ENCODE measurements around the gene ATP2A2. TPM values are rescaled to one million over a fixed set of nuclear protein-coding genes. Genes with fewer than 3 reads are reported as not detected.
A peak's percentile ranks its signal among the peaks of the same experiment; 100 is the strongest.
"Not testable (repeated sequence)": the region's sequence is repeated elsewhere in the genome, so short reads cannot be mapped to it uniquely, and the experiment has no call there.

The ATP2A2 gene
- total and polyA plus RNA-seq, 10 donors: 7.8 to 143 (median 107) TPM

DNA sequence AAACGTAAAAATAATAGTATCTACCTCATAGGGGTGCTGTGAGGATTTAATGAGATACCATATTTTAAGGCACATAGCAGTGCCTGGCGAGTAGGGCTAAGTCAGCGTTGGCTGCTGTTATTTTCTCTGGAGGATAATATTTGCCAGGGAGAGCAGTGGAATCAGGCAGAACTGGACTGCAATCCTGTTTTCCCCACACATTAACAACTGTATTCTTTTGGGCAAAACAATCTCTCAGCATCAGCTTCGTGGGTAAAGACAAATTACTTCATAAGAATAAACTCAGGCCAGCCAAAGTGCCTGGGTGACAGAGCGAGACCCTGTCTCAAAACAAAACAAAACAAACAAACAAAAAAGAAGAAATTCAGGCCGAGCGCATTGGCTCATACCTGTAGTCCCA lies 29.7 kb upstream of the ATP2A2 start:
- 88 to 94% (median 92%) methylated on average over 7 of the region's 7 CpGs for WGBS, 5 donors
- H3K27ac ChIP-seq: no peak overlapping the region
- intact Hi-C loops (cut with DNase I; ENCODE audit: low total_unique reads): no loop called here
- DNase-seq: no peak
- H3K27me3 ChIP-seq (replicated peaks in 1 of 7): no peaks in the 10 kb centered on the region
- H3K4me1 ChIP-seq: peaks cover 0 to 22% (median 0%) of the 10 kb centered on the region in 6 donors
- H3K4me3 ChIP-seq: no peak overlapping the region
- TF ChIP-seq, protein P1, sequence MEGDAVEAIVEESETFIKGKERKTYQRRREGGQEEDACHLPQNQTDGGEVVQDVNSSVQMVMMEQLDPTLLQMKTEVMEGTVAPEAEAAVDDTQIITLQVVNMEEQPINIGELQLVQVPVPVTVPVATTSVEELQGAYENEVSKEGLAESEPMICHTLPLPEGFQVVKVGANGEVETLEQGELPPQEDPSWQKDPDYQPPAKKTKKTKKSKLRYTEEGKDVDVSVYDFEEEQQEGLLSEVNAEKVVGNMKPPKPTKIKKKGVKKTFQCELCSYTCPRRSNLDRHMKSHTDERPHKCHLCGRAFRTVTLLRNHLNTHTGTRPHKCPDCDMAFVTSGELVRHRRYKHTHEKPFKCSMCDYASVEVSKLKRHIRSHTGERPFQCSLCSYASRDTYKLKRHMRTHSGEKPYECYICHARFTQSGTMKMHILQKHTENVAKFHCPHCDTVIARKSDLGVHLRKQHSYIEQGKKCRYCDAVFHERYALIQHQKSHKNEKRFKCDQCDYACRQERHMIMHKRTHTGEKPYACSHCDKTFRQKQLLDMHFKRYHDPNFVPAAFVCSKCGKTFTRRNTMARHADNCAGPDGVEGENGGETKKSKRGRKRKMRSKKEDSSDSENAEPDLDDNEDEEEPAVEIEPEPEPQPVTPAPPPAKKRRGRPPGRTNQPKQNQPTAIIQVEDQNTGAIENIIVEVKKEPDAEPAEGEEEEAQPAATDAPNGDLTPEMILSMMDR (IDR thresholded peaks at IDR 0.05 in 8 of 11, conservative IDR thresholded peaks at IDR 0.05 in 3 of 11): no peak
- TF ChIP-seq POLR2A (IDR thresholded peaks at IDR 0.05) (no peak), POLR2AphosphoS5 (IDR thresholded peaks at IDR 0.05) (no peak)
- no peaks in the 10 kb centered on the region for H3K36me3 ChIP-seq
- no peaks in the 10 kb centered on the region for H3K9me3 ChIP-seq

DNA sequence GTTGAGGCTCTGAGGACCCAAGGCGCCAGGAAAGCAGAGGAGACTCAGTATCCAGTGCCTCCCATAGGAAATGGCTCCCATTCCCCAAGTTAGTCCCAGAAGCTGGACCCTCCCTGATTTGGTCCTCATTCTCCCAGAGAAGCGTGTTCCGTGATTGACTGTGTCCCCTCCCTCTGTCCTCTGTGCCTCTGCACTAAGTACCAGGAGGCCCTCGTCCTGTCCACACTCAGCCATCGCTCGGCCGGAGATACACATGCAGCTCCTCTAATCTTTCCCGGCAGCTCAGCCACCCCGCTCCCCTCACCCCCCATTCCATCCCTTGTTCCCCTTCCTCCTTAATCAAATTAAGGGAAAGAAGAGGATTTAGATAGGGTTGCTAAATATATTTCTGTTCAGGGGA lies 28.3 kb upstream of the ATP2A2 start:
- H3K4me1 ChIP-seq: peaks cover 0 to 32% (median 4%) of the 10 kb centered on the region in 6 donors
- no peaks in the 10 kb centered on the region for H3K27me3 ChIP-seq (replicated peaks in 1 of 7)
- 82 to 97% (median 89%) methylated on average over 9 of the region's 9 CpGs for WGBS, 5 donors
- H3K36me3 ChIP-seq: no peaks in the 10 kb centered on the region
- H3K4me3 ChIP-seq: no peak overlapping the region
- DNase-seq: no peak
- no peaks in the 10 kb centered on the region for H3K9me3 ChIP-seq
- TF ChIP-seq, protein P1 (IDR thresholded peaks at IDR 0.05 in 8 of 11, conservative IDR thresholded peaks at IDR 0.05 in 3 of 11): no peak
- TF ChIP-seq POLR2AphosphoS5 (IDR thresholded peaks at IDR 0.05): no peak
- TF ChIP-seq POLR2A (IDR thresholded peaks at IDR 0.05): no peak
- peak overlapping the region in 4 of 8 donors; percentile 34 to 55 (median 42) for H3K27ac ChIP-seq
- intact Hi-C loops (cut with DNase I; ENCODE audit: low total_unique reads): no loop called here

DNA sequence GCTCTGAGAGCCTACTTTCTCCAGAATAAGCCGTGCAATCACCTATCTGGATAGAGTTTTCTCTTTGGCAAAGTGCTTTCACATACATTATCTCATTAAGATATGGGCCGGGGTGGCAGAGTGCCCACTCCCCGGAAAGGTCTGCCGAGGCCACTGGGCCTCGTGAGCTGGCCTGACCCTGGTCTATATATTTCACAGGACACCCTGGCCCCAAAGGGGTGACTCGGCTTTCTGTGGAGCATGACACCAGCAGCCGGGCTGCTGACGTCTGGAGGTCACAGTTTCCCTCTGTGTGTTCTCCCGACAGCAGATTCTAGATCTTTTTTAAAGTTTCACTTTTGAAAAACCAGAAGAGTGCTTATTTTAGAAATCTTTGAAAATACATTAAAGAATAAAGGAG lies 27.9 kb upstream of the ATP2A2 start:
- DNase-seq: no peak
- intact Hi-C loops (cut with DNase I; ENCODE audit: low total_unique reads): no loop called here
- TF ChIP-seq, protein P1 (IDR thresholded peaks at IDR 0.05 in 8 of 11, conservative IDR thresholded peaks at IDR 0.05 in 3 of 11): no peak
- peak in 1 of 3 donors; percentile 18 for TF ChIP-seq POLR2AphosphoS5 (IDR thresholded peaks at IDR 0.05)
- no peak for TF ChIP-seq POLR2A (IDR thresholded peaks at IDR 0.05)
- Histone ChIP-seq H3K9me3 (no peaks in the 10 kb centered on the region), H3K4me3 (no peak overlapping the region), H3K36me3 (no peaks in the 10 kb centered on the region), H3K27me3 (replicated peaks in 1 of 7) (no peaks in the 10 kb centered on the region), H3K27ac (peak overlapping the region in 5 of 8 donors; percentile 34 to 55 (median 36)), H3K4me1 (peaks cover 0 to 32% (median 4%) of the 10 kb centered on the region in 6 donors)
- WGBS, 5 donors: 45 to 57% (median 49%) methylated on average over 9 of the region's 9 CpGs

DNA sequence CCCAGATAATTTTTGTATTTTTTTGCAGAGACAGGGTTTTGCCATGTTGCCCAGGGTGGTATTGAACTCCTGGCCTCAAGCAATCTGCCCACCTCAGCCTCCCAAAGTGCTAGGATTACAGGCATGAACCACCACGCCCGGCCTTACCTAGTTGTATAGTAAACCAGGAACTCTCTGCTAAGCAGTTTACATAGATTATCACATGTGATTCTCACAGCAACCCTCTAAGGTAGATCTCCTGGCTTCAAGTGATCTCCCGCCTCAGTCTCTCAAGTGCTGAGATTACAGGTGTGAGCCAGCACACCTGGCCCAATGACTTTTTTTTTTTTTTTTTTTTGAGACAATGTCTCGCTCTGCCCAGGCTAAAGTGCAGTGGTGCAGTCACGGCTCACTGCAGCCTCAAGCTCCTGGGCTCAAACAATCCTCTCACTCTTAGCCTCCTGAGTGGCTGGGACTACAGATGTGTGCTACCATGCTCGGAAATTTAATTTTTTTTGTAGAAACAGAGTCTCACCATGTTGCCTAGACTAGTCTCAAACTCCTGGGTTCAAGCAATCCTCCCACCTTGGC lies 26.0 kb upstream of the ATP2A2 start:
- DNase-seq: no peak
- Histone ChIP-seq H3K9me3 (no peaks in the 10 kb centered on the region), H3K4me1 (peaks cover 0 to 24% (median 4%) of the 10 kb centered on the region in 6 donors), H3K27me3 (replicated peaks in 1 of 7) (no peaks in the 10 kb centered on the region), H3K27ac (no peak overlapping the region), H3K36me3 (no peaks in the 10 kb centered on the region), H3K4me3 (no peak overlapping the region)
- 92 to 97% (median 94%) methylated on average over 6 of the region's 6 CpGs for WGBS, 5 donors
- TF ChIP-seq, protein P1 (IDR thresholded peaks at IDR 0.05 in 8 of 11, conservative IDR thresholded peaks at IDR 0.05 in 3 of 11): no peak
- no peak for TF ChIP-seq POLR2AphosphoS5 (IDR thresholded peaks at IDR 0.05)
- no peak for TF ChIP-seq POLR2A (IDR thresholded peaks at IDR 0.05)
- intact Hi-C loops (cut with DNase I; ENCODE audit: low total_unique reads): no loop called here

DNA sequence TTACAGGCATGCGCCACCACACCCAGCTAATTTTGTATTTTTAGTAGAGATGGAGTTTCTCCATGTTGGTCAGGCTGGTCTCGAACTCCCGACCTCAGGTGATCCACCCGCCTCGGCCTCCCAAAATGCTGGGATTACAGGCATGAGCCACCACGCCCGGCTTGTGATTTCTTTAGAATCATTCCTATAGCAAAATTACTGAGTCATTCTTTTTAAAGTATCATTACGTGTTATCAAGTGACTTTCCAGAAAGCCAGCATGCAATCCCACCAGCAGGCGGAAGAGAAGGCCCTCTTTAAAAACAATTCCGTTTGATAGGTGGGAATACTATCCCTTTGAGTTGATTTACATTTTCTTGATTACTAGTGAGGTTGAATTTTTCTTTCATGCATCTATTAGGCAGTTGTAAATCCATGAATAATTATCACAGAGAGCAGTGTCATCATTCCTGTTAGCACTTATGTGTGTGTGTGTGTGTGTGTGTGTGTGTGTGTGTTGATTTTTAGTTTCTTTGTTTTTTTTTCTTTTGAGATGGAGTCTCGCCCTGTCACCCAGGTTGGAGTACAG lies 25.1 kb upstream of the ATP2A2 start:
- Histone ChIP-seq H3K27ac (peak overlapping the region in 4 of 8 donors; percentile 66 to 83 (median 76)), H3K4me1 (peaks cover 0 to 24% (median 4%) of the 10 kb centered on the region in 6 donors)
- H3K36me3 ChIP-seq; intact Hi-C loops (cut with DNase I; ENCODE audit: low total_unique reads); H3K27me3 ChIP-seq (replicated peaks in 1 of 7); H3K9me3 ChIP-seq; DNase-seq; H3K4me3 ChIP-seq: not testable (repeated sequence)
- 89 to 98% (median 94%) methylated on average over 10 to 11 of the region's 11 CpGs for WGBS, 5 donors
